Measurements from ENCODE around the gene TANC1.

The TANC1 gene

DNA sequence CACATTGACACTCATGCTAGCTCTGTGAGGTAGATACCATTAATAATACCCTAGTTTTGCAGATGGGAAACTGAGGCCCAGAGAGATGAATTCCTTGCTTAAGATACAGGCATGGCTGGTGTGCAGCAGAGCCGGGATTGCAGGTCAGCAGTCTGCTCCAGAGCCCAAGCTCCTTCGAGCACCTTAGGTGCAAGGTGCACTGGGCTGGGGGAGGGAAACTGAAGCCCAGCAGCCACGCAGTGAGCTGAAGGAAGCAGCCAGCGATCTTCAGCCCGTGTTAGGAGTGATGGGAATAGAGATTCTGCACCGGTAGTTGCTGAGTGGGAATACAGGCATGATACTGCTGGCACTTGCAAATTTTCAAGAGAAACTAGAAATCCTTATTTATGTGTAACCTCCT is 50.6 kb downstream of the TANC1 start:
- no peak for DNase-seq (ENCODE audit: low read depth)
- no peak overlapping the region for H3K4me3 ChIP-seq (ENCODE audit: low read depth, low read length)
- TF ChIP-seq, protein P1, sequence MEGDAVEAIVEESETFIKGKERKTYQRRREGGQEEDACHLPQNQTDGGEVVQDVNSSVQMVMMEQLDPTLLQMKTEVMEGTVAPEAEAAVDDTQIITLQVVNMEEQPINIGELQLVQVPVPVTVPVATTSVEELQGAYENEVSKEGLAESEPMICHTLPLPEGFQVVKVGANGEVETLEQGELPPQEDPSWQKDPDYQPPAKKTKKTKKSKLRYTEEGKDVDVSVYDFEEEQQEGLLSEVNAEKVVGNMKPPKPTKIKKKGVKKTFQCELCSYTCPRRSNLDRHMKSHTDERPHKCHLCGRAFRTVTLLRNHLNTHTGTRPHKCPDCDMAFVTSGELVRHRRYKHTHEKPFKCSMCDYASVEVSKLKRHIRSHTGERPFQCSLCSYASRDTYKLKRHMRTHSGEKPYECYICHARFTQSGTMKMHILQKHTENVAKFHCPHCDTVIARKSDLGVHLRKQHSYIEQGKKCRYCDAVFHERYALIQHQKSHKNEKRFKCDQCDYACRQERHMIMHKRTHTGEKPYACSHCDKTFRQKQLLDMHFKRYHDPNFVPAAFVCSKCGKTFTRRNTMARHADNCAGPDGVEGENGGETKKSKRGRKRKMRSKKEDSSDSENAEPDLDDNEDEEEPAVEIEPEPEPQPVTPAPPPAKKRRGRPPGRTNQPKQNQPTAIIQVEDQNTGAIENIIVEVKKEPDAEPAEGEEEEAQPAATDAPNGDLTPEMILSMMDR (IDR thresholded peaks at IDR 0.05; ENCODE audit: low read depth, low read length, missing control alignments), result no peak

DNA sequence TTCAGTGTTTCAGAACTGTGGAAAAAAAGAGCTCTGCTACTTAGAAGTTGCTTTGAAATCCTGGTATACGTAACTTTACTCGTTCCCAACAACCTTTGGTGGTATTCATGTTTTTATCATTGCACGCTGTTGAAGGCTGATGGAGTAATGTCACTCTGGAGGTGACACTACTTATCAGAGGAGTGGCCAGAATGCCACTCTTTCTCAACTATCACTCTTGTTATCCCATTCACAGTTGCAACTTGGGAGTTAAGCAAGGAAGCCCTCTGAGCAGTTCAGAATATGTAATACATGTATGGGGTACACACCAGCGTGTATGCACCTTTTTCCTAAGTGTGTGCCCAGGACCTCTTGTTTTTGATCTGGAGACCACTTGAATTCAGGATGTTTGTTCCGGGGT is 53.6 kb downstream of the TANC1 start:
- TF ChIP-seq, protein P1 (IDR thresholded peaks at IDR 0.05; ENCODE audit: low read depth, low read length, missing control alignments), result no peak
- H3K4me3 ChIP-seq (ENCODE audit: low read depth, low read length), result no peak overlapping the region
- DNase-seq (ENCODE audit: low read depth), result no peak

DNA sequence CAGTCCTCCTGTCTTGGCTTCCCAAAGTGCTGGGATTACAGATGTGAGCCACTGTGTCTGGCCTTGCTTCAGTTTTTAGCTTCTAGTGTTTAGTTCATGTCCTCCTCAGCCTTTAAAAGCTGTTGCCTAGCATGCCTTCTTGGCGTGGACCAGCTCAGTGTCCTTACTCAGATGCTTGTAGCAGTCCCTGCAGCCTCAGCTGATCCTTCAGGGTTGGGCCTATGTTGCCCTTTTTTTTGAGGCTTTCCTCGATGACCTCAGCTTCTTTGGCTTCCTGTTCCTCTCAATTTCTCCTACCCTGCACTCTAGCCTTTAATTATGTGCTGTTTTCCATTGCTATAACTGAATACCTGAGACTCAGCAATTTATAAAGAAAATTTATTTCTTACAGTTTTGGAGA is 57.7 kb downstream of the TANC1 start:
- DNase-seq (ENCODE audit: low read depth), result no peak
- no peak overlapping the region for H3K4me3 ChIP-seq (ENCODE audit: low read depth, low read length)
- TF ChIP-seq, protein P1 (IDR thresholded peaks at IDR 0.05; ENCODE audit: low read depth, low read length, missing control alignments), result no peak

DNA sequence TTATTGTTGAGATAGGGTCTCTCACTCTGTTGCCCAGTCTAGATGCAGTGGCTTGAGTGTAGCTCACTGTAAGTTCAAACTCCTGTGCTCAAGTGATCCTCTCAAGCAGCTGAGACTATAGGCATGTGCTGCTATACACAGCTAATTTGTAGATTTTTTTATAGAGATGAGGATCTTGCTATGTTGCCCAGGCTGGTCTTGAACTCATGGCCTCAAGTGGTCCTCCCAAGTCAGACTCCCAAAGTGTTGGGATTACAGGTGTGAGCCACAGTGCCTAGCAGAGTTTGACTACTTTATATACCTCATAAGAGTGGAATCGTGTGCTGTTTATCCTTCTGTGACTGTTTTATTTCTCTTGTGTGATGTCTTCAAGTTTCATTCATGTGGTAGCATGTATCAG is 60.3 kb downstream of the TANC1 start:
- TF ChIP-seq, protein P1 (IDR thresholded peaks at IDR 0.05; ENCODE audit: low read depth, low read length, missing control alignments), result no peak
- DNase-seq (ENCODE audit: low read depth), result no peak
- no peak overlapping the region for H3K4me3 ChIP-seq (ENCODE audit: low read depth, low read length)

DNA sequence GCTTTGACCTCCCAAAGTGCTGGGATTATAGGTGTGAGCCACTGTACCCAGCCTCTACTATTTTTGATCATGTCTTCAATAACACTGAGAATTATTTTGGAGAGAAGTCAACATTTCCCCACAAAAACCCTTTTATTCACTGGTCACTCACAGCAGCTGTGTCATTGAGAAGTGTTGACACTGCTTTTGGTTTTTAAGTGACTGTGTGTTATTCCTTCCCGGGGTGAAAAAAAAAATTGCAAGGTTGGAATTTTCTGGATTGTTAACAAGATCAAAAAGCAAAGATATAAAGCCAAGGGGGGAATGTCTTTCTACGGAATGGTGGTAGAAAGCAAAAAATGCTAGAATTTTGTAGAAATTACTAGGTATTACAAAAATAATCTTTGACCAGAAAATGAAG is 61.5 kb downstream of the TANC1 start:
- no peak overlapping the region for H3K4me3 ChIP-seq (ENCODE audit: low read depth, low read length)
- DNase-seq (ENCODE audit: low read depth), result no peak
- TF ChIP-seq, protein P1 (IDR thresholded peaks at IDR 0.05; ENCODE audit: low read depth, low read length, missing control alignments), result no peak

DNA sequence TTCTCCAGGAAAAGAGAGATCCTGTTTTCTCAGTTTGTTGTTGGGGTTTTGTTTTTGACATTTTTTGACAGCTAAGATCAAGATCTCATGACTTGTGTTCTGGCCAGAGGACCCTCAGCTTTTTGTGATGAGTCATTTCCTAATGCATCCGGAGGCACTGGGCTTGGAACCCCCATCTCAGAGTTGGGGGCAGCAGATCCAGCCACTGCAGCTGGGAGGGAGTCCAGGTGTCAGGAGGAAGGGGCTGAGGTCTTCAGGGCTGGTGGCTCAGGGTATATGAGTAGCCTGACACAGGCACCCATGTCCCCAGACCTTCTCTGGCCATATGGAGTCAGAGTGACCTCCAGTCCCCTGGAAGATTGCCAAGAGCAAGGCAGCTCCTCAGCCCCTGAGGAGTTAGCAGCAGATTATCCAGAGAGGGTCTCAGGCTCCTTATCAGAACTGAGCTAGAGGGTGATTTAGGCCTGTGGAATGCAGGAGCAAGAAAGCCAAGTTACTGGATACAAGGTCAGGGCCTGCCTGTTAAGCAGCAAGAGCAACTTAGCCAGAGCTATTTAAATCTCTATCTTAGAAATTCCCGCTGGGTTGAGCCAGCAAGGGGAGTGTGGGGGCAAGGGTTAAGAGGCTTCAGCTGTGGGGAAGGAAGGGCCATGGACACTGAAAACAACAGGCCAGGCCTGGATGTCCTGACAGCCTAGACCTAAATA is 62.4 kb downstream of the TANC1 start:
- H3K4me3 ChIP-seq (ENCODE audit: low read depth, low read length), result no peak overlapping the region
- TF ChIP-seq, protein P1 (IDR thresholded peaks at IDR 0.05; ENCODE audit: low read depth, low read length, missing control alignments), result no peak
- no peak for DNase-seq (ENCODE audit: low read depth)

DNA sequence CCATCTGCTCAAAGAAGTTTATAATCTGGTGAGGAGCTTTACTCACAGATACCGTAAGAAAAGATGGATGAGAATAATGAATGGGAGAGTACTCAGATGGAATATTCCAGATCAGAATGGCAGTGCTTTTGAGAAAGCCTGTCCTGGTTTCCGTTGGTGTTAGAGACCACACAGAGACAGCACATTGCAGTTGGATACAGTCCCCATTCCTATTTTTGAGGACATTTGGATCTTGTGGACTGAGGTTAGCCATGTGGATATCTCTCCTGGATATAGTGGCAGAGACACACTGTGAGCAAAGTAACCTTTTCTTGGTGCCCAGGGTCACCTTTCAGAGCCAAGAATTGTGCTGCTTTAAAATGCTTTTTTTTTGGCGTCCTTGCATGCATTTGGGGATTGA is 63.7 kb downstream of the TANC1 start:
- TF ChIP-seq, protein P1 (IDR thresholded peaks at IDR 0.05; ENCODE audit: low read depth, low read length, missing control alignments), result no peak
- H3K4me3 ChIP-seq (ENCODE audit: low read depth, low read length), result no peak overlapping the region
- no peak for DNase-seq (ENCODE audit: low read depth)

Data from GM12864 (cell line).